SK-N-MC (cell line): Measurements from ENCODE around the gene TYW1.
"Not testable (repeated sequence)": the region's sequence is repeated elsewhere in the genome, so short reads cannot be mapped to it uniquely, and the experiment has no call there.

ENCODE experiments used
- DNase-seq: peaks from one replicate; pipeline ENCODE4 v3.0.0-alpha.2; 2011; ENCODE audit warnings: low read depth, low spot score
- H3K27ac ChIP-seq: fragments of 200-600 bp; sonication (generic); 2 replicates; pipeline ENCODE4 v1.5.1; 2016; ENCODE audit warnings: mixed run types
- H3K36me3 ChIP-seq: fragments of 200-600 bp; sonication (generic); 2 replicates; pipeline ENCODE4 v1.6.1; 2017; ENCODE audit warnings: antibody characterized with exemption, low read length, mixed read lengths; ENCODE audit not compliant: insufficient read depth
- H3K4me3 ChIP-seq: fragments of 200-600 bp; sonication (generic); 2 replicates; pipeline ENCODE4 v1.5.1; 2016
- H3K9ac ChIP-seq: fragments of 200-600 bp; sonication (generic); 2 replicates; pipeline ENCODE4 v1.8.0; 2017; ENCODE audit warnings: mixed run types, mixed read lengths; ENCODE audit not compliant: insufficient read length
- H3K9me3 ChIP-seq: fragments of 200-600 bp; sonication (generic); 2 replicates; pipeline ENCODE4 v1.6.1; 2017; ENCODE audit warnings: low read depth, mild to moderate bottlenecking, antibody characterized with exemption, low read length, moderate library complexity, mixed read lengths
- EZH2 ChIP-seq: fragments of 200-600 bp; sonication (generic); IDR thresholded peaks from one replicate; pipeline ENCODE4 v1.6.1; 2017; ENCODE audit warnings: antibody characterized with exemption
- FOXP2 ChIP-seq: optimal IDR thresholded peaks from 2 replicates; pipeline ENCODE3; 2011; ENCODE audit warnings: mild to moderate bottlenecking, moderate library complexity; ENCODE audit not compliant: insufficient read depth; ENCODE audit errors: extremely low read length, control extremely low read depth
- POLR2AphosphoS5 ChIP-seq: IDR thresholded peaks from 2 replicates; pipeline ENCODE4 v1.6.1; 2012; ENCODE audit warnings: mild to moderate bottlenecking, low read depth, low read length, borderline replicate concordance

Gene TYW1

GRCh38 chr7:67251986-67252558 lies 255.4 kb downstream of the TYW1 start:
- TF ChIP-seq EZH2 (no peak), FOXP2 (no peak), POLR2AphosphoS5 (no peak)
- Histone ChIP-seq H3K9ac (no peak overlapping the region), H3K4me3 (no peak overlapping the region), H3K9me3 (no peaks in the 10 kb centered on the region), H3K27ac (no peak overlapping the region), H3K36me3 (no peaks in the 10 kb centered on the region)
- no peak for DNase-seq

GRCh38 chr7:67255076-67255475 lies 258.4 kb downstream of the TYW1 start:
- not testable (repeated sequence) for H3K36me3 ChIP-seq, H3K9ac ChIP-seq, DNase-seq, H3K9me3 ChIP-seq, H3K27ac ChIP-seq, H3K4me3 ChIP-seq

- H3K9me3 ChIP-seq, DNase-seq, H3K9ac ChIP-seq, H3K36me3 ChIP-seq, H3K27ac ChIP-seq, H3K4me3 ChIP-seq: not testable (repeated sequence)
Observed at GRCh38 chr7:67257779-67258178, 261.1 kb downstream of the TYW1 start.

- H3K9me3 ChIP-seq, DNase-seq, H3K9ac ChIP-seq: not testable (repeated sequence)
Observed at GRCh38 chr7:67259363-67259762, 262.7 kb downstream of the TYW1 start.

GRCh38 chr7:67260166-67260586 lies 263.5 kb downstream of the TYW1 start:
- H3K9me3 ChIP-seq, H3K9ac ChIP-seq, DNase-seq, H3K27ac ChIP-seq, H3K4me3 ChIP-seq, H3K36me3 ChIP-seq: not testable (repeated sequence)

More at GRCh38 chr7:67259363-67259762, 262.7 kb downstream of the TYW1 start:
- H3K36me3 ChIP-seq, H3K27ac ChIP-seq, H3K4me3 ChIP-seq: not testable (repeated sequence)

GRCh38 chr7:67264000-67264399 lies 267.4 kb downstream of the TYW1 start:
- DNase-seq, H3K9me3 ChIP-seq, H3K4me3 ChIP-seq, H3K36me3 ChIP-seq, H3K27ac ChIP-seq, H3K9ac ChIP-seq: not testable (repeated sequence)

- DNase-seq, H3K9me3 ChIP-seq, H3K4me3 ChIP-seq, H3K36me3 ChIP-seq, H3K9ac ChIP-seq, H3K27ac ChIP-seq: not testable (repeated sequence)
Observed at GRCh38 chr7:67266070-67266469, 269.4 kb downstream of the TYW1 start.

GRCh38 chr7:67267914-67268313 lies 271.3 kb downstream of the TYW1 start:
- DNase-seq: no peak
- Histone ChIP-seq H3K27ac (no peak overlapping the region), H3K36me3 (no peaks in the 10 kb centered on the region), H3K9ac (no peak overlapping the region), H3K4me3 (no peak overlapping the region), H3K9me3 (no peaks in the 10 kb centered on the region)
- TF ChIP-seq FOXP2 (no peak), EZH2 (no peak), POLR2AphosphoS5 (no peak)

- not testable (repeated sequence) for H3K27ac ChIP-seq, H3K9me3 ChIP-seq, H3K36me3 ChIP-seq, H3K9ac ChIP-seq, H3K4me3 ChIP-seq, DNase-seq
Observed at GRCh38 chr7:67269916-67270315, 273.3 kb downstream of the TYW1 start.
